Naive thymus-derived CD4-positive, alpha-beta T cell (primary cell): ENCODE data around the gene MAP6. TPM values are rescaled to one million over a fixed set of nuclear protein-coding genes. Genes with fewer than 3 reads are reported as not detected.

ENCODE experiments used
- ATAC-seq: fragments of 150-1000 bp; cut with Tn5 transposase; 2 replicates; pipeline ENCODE4 v1.10.0; 2021; ENCODE audit warnings: mild to moderate bottlenecking, moderate library complexity
- CTCF ChIA-PET: fragments of 350-600 bp; sonication (Branson Sonifier 250); formaldehyde crosslinking; loops from one replicate; lab custom pipeline; 2021; ENCODE audit warnings: antibody characterized with exemption; lab: Charles Lee
- POLR2A ChIA-PET: fragments of 350-600 bp; sonication (Branson Sonifier 250); formaldehyde crosslinking; loops from one replicate; lab custom pipeline; 2021; ENCODE audit warnings: antibody characterized with exemption, inconsistent platforms; lab: Charles Lee
- DNase-seq, 9 donors: peaks; one replicate each; pipeline versions ENCODE4 v3.0.0 to v3.0.0-alpha.2; 2020 to 2022; ENCODE audit warnings: mixed read lengths in 1 of 9
- H3K27ac ChIP-seq: one replicate; pipeline ENCODE4 v1.7.0; 2013; ENCODE audit warnings: mild to moderate bottlenecking, low read depth, low read length, moderate library complexity
- H3K27me3 ChIP-seq, 2 donors: one replicate each; pipeline ENCODE4 v1.7.0; 2013; ENCODE audit warnings: low read length in 2 of 2, mild to moderate bottlenecking in 2 of 2, moderate library complexity in 2 of 2; ENCODE audit not compliant: control insufficient read depth in 2 of 2, insufficient read depth in 2 of 2
- H3K36me3 ChIP-seq, 3 experiments: 1 replicate in 2 of 3; 2 replicates in 1 of 3; pipeline ENCODE4 v1.7.0; 2013; ENCODE audit warnings: low read length in 3 of 3, mild to moderate bottlenecking in 3 of 3, moderate library complexity in 1 of 3; ENCODE audit not compliant: insufficient read depth in 3 of 3, control insufficient read depth in 2 of 3
- H3K4me1 ChIP-seq, 2 donors: one replicate each; pipeline ENCODE4 v1.7.0; 2013; ENCODE audit warnings: low read length in 2 of 2, mild to moderate bottlenecking in 2 of 2, moderate library complexity in 1 of 2; ENCODE audit not compliant: control insufficient read depth in 2 of 2, insufficient read depth in 2 of 2
- H3K4me3 ChIP-seq: 2 replicates; pipeline ENCODE4 v1.7.0; 2013; ENCODE audit warnings: mild to moderate bottlenecking, low read length
- H3K9me3 ChIP-seq, 3 experiments: 1 replicate in 2 of 3; 2 replicates in 1 of 3; pipeline ENCODE4 v1.7.0; 2013; ENCODE audit warnings: low read length in 3 of 3; ENCODE audit not compliant: control insufficient read depth in 2 of 3
- H3K27ac Mint-ChIP-seq, 9 donors: one replicate each; pipeline ENCODE4 v1.8.0; 2020 to 2022; ENCODE audit warnings: mixed read lengths in 9 of 9, mild to moderate bottlenecking in 8 of 9, moderate library complexity in 5 of 9, inconsistent platforms in 2 of 9
- H3K27me3 Mint-ChIP-seq, 5 donors: one replicate each; pipeline ENCODE4 v1.8.0; 2021 to 2022; ENCODE audit warnings: mixed read lengths in 5 of 5, mild to moderate bottlenecking in 1 of 5
- H3K36me3 Mint-ChIP-seq, 5 donors: one replicate each; pipeline ENCODE4 v1.8.0; 2020 to 2022; ENCODE audit warnings: mixed read lengths in 5 of 5, mild to moderate bottlenecking in 3 of 5, inconsistent platforms in 1 of 5
- H3K4me1 Mint-ChIP-seq, 7 donors: one replicate each; pipeline ENCODE4 v1.8.0; 2020 to 2022; ENCODE audit warnings: mixed read lengths in 7 of 7, mild to moderate bottlenecking in 3 of 7, inconsistent platforms in 1 of 7
- H3K4me3 Mint-ChIP-seq, 10 donors: one replicate each; pipeline ENCODE4 v1.8.0; 2020 to 2022; ENCODE audit warnings: mild to moderate bottlenecking in 10 of 10, mixed read lengths in 10 of 10, moderate library complexity in 6 of 10, inconsistent platforms in 2 of 10
- H3K9me3 Mint-ChIP-seq, 11 donors: one replicate each; pipeline ENCODE4 v1.8.0; 2020 to 2022; ENCODE audit warnings: mixed read lengths in 11 of 11, mild to moderate bottlenecking in 4 of 11, inconsistent platforms in 1 of 11, moderate library complexity in 1 of 11
- intact Hi-C, 2 donors: fragments of 100-400 bp; cut with micrococcal nuclease; formaldehyde crosslinking; loops; one replicate each; pipeline ENCODE4 v1.15.1; 2023
- polyA plus RNA-seq, 2 donors: library from polyadenylated mRNA; unstranded; fragments of 300-500 nt; fragmentation: Illumina TruSeq; gene quantifications; one replicate each; pipeline ENCODE4 v1.2.3, GENCODE V29; 2021
- total RNA-seq, 6 experiments: library from RNA in 5 of 6; stranded (reverse) in 5 of 6; gene quantifications; 1 replicate in 5 of 6; 2 replicates in 1 of 6; pipeline ENCODE4 v1.2.3 and lab custom pipeline; 2021 to 2026

MAP6 gene
- total RNA-seq (1 to 10 TPM in 1 of 5 experiments, not detected in 4; 2.7 TPM), polyA plus RNA-seq (not detected), total RNA-seq (lab: John Stamatoyannopoulos, UW) (not detected)

- H3K4me1 Mint-ChIP-seq: peaks cover 5 to 29% (median 11%) of the 10 kb centered on the region in 7 donors
- ChIA-PET POLR2A (no interaction called here), CTCF (no interaction called here)
- peaks cover 0 to 6% (median 4%) of the 10 kb centered on the region in 5 donors for H3K36me3 Mint-ChIP-seq
- ATAC-seq (no peak), DNase-seq (peak in 2 of 9 donors; percentile 1 to 46)
- Histone ChIP-seq H3K9me3 (no peaks in the 10 kb centered on the region), H3K27ac (no peak within 1 kb of the TSS), H3K36me3 (no peaks in the 10 kb centered on the region), H3K4me1 (peaks cover 0 to 4% of the 10 kb centered on the region in 2 donors), H3K27me3 (peaks cover 12 to 26% of the 10 kb centered on the region in 2 donors), H3K4me3 (peak within 1 kb of the TSS; percentile 39)
- intact Hi-C loops: no loop called here
- H3K27ac Mint-ChIP-seq: peak within 1 kb of the TSS in 1 of 9 donors; percentile 59
- peak within 1 kb of the TSS; percentile 51 to 92 (median 83) for H3K4me3 Mint-ChIP-seq
- peaks cover 61 to 75% (median 66%) of the 10 kb centered on the region in 5 donors for H3K27me3 Mint-ChIP-seq
- peaks cover 0 to 14% (median 5%) of the 10 kb centered on the region in 11 donors for H3K9me3 Mint-ChIP-seq
Measured at GRCh38 chr11:75668451-75669297, at the start of gene MAP6. TSS of gene MAP6 (minus strand) at chr11:75669038. CDS start at chr11:75668369, 669 bp downstream.

DNA sequence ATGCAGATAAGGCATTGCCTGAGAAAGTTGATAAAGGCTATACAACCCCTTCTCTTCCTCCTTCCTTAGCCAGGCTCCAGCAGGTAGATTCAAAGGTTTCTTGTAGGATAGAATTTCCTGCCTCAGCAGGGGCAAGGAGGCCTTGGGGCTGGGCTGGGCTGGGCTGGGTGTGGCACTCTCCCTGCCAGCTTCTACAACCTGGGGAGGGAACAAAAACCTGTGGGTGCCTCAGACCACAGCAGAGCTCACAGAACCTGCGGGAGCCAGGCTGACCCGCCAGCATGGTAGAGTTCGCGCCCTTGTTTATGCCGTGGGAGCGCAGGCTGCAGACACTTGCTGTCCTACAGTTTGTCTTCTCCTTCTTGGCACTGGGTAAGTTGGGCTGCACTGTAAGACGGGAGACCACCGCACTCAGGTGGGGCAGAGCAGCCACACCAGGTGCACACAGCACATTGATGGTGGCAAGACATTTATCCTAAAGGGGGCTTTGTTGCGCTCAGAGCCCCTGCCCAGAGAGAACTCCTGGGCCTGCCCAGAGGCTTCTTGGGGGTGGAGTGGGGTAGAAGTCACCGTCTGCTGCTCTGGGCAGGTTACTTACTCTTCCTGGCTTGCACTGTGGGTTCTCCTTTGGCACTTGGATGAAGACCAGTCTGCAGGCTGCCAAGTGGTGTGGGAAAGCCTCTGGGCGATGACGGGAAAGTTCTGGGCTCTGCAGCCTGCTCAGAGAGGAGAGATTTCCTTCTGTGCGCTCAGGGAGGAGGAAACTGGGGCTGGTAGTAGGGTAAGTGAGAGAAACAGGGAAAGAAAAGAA is 49.0 kb upstream of the MAP6 start, which contains the start of gene MOGAT2:
Gene MOGAT2, plus strand, starts transcription at position 231 of the 811 bp plus-strand sequence. Its CDS starts 51 bp downstream, at position 282.
- H3K9me3 ChIP-seq: no peaks in the 10 kb centered on the region
- Mint-ChIP-seq H3K27ac (no peak within 1 kb of the TSS), H3K27me3 (peaks cover 0 to 20% (median 0%) of the 10 kb centered on the region in 5 donors), H3K4me1 (peaks cover 0 to 1% (median 0%) of the 10 kb centered on the region in 7 donors), H3K36me3 (no peaks in the 10 kb centered on the region), H3K9me3 (no peaks in the 10 kb centered on the region), H3K4me3 (no peak within 1 kb of the TSS)
- no peak within 1 kb of the TSS for H3K27ac ChIP-seq
- H3K36me3 ChIP-seq: no peaks in the 10 kb centered on the region
- ChIA-PET CTCF (no interaction called here), POLR2A (no interaction called here)
- DNase-seq (peak in 1 of 9 donors; percentile 2), ATAC-seq (no peak)
- no peaks in the 10 kb centered on the region for H3K27me3 ChIP-seq
- no peak within 1 kb of the TSS for H3K4me3 ChIP-seq
- no peaks in the 10 kb centered on the region for H3K4me1 ChIP-seq
- intact Hi-C loops: no loop called here

GRCh38 chr11:75716659-75717058 is 47.8 kb upstream of the MAP6 start:
- intact Hi-C loops: no loop called here
- Histone ChIP-seq H3K9me3 (no peaks in the 10 kb centered on the region), H3K4me3 (no peak overlapping the region), H3K36me3 (no peaks in the 10 kb centered on the region), H3K27me3 (no peaks in the 10 kb centered on the region), H3K27ac (no peak overlapping the region), H3K4me1 (no peaks in the 10 kb centered on the region)
- no peaks in the 10 kb centered on the region for H3K36me3 Mint-ChIP-seq
- CTCF ChIA-PET: no interaction called here
- no peak overlapping the region for H3K27ac Mint-ChIP-seq
- ATAC-seq (no peak), DNase-seq (no peak)
- no peak overlapping the region for H3K4me3 Mint-ChIP-seq
- POLR2A ChIA-PET: no interaction called here
- H3K4me1 Mint-ChIP-seq: peaks cover 0 to 1% (median 0%) of the 10 kb centered on the region in 7 donors
- H3K9me3 Mint-ChIP-seq: no peaks in the 10 kb centered on the region
- H3K27me3 Mint-ChIP-seq: peaks cover 0 to 23% (median 0%) of the 10 kb centered on the region in 5 donors

DNA sequence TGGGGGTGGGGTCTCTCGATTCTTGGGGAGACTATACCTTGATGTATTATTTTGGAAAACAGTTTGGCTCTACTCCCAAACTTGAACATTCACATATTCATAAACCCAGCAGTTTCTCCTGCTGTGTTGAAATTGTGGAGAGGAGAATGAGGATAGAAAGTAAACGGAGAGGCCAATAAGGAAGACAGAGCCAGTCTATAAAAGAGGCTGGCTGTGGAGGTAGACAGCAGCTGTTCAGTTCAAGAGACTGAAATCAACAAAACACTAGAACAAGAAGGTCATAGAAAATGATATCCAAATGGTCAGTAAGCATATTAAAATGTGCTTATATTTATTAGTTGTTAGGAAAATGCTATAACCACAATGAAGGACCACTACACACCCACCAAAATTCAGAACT is 46.9 kb upstream of the MAP6 start:
- ATAC-seq (no peak), DNase-seq (no peak)
- H3K27me3 Mint-ChIP-seq: peaks cover 0 to 23% (median 0%) of the 10 kb centered on the region in 5 donors
- H3K4me3 Mint-ChIP-seq: no peak overlapping the region
- Histone ChIP-seq H3K9me3 (no peaks in the 10 kb centered on the region), H3K36me3 (no peaks in the 10 kb centered on the region), H3K4me3 (no peak overlapping the region), H3K4me1 (no peaks in the 10 kb centered on the region), H3K27me3 (no peaks in the 10 kb centered on the region), H3K27ac (no peak overlapping the region)
- ChIA-PET CTCF (interaction anchor here (1.3 kb wide), 1 partner anchor 10 kb away, joined by 5 read pairs; no protein-coding TSS in a partner anchor), POLR2A (no interaction called here)
- no peak overlapping the region for H3K27ac Mint-ChIP-seq
- no peaks in the 10 kb centered on the region for H3K9me3 Mint-ChIP-seq
- no peaks in the 10 kb centered on the region for H3K36me3 Mint-ChIP-seq
- peaks cover 0 to 1% (median 0%) of the 10 kb centered on the region in 7 donors for H3K4me1 Mint-ChIP-seq
- intact Hi-C loops: no loop called here

- Mint-ChIP-seq H3K36me3 (no peaks in the 10 kb centered on the region), H3K27me3 (peaks cover 0 to 30% (median 0%) of the 10 kb centered on the region in 5 donors), H3K27ac (no peak overlapping the region), H3K4me3 (no peak overlapping the region), H3K4me1 (peaks cover 0 to 1% (median 0%) of the 10 kb centered on the region in 7 donors), H3K9me3 (no peaks in the 10 kb centered on the region)
- CTCF ChIA-PET: interaction anchor here (0.6 to 1.3 kb wide), 4 partner anchors 8 to 703 kb away, joined by 3 to 5 read pairs (median 3); no protein-coding TSS in a partner anchor
- Histone ChIP-seq H3K36me3 (no peaks in the 10 kb centered on the region), H3K4me3 (no peak overlapping the region), H3K27ac (no peak overlapping the region), H3K4me1 (no peaks in the 10 kb centered on the region), H3K27me3 (no peaks in the 10 kb centered on the region), H3K9me3 (no peaks in the 10 kb centered on the region)
- DNase-seq: no peak
- intact Hi-C loops: no loop called here
- no peak for ATAC-seq
- POLR2A ChIA-PET: no interaction called here
Measured at GRCh38 chr11:75714211-75714610, 45.4 kb upstream of the MAP6 start.

DNA sequence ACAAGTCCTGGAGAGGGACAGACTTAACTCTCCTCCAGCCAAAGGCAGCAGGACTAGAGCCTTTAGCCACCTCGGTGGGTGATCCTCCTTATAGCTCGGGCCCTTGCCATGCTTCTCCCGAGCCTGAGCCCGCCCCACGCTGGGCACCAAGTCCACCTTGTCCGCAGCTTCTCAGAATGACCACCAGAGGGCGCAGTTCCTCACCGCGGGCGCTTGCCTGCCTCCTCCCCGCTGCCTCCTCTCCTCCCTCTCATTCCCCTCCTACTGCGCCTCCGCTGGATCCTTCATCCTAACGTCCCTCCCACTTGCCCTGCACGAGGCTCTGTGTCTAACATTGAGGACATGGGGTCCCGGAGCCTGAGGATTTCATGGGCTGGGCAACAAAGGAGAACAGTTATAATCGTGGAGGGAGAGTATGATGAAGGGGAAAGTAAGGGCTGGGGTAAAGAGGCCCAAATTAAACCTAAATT is 37.5 kb upstream of the MAP6 start:
- Histone ChIP-seq H3K9me3 (no peaks in the 10 kb centered on the region), H3K27ac (no peak overlapping the region), H3K4me1 (no peaks in the 10 kb centered on the region), H3K4me3 (no peak overlapping the region), H3K36me3 (no peaks in the 10 kb centered on the region), H3K27me3 (no peaks in the 10 kb centered on the region)
- H3K9me3 Mint-ChIP-seq: peaks cover 0 to 2% (median 0%) of the 10 kb centered on the region in 11 donors
- intact Hi-C loops: loop anchor here (1.0 to 5.0 kb wide), 4 partner anchors 62 to 446 kb away; partner anchors contain the start of gene DGAT2 (in 1 of the 2)
- H3K27me3 Mint-ChIP-seq: peaks cover 0 to 20% (median 0%) of the 10 kb centered on the region in 5 donors
- H3K27ac Mint-ChIP-seq: no peak overlapping the region
- H3K4me1 Mint-ChIP-seq: peaks cover 7 to 17% (median 11%) of the 10 kb centered on the region in 7 donors
- ChIA-PET POLR2A (no interaction called here), CTCF (interaction anchor here (0.6 to 1.0 kb wide), 4 partner anchors 9 to 30 kb away, joined by 4 to 5 read pairs (median 4); no protein-coding TSS in a partner anchor)
- H3K36me3 Mint-ChIP-seq: no peaks in the 10 kb centered on the region
- peak overlapping the region in 3 of 10 donors; percentile 23 to 57 (median 53) for H3K4me3 Mint-ChIP-seq
- ATAC-seq (peak; percentile 92), DNase-seq (peak; percentile 19 to 65 (median 53))
